Hematopoietic multipotent progenitor cell treated with erythropoietin and hydrocortisone succinate and interleukin-3 and kit ligand, for 17 days (in vitro differentiated cells): Measurements from ENCODE around the gene ATG16L1.
"Not testable (repeated sequence)": the region's sequence is repeated elsewhere in the genome, so short reads cannot be mapped to it uniquely, and the experiment has no call there.

Experiments
- DNase-seq: peaks from one replicate; pipeline ENCODE4 v3.0.0-alpha.2; 2015; ENCODE audit warnings: low spot score

Gene ATG16L1

DNA sequence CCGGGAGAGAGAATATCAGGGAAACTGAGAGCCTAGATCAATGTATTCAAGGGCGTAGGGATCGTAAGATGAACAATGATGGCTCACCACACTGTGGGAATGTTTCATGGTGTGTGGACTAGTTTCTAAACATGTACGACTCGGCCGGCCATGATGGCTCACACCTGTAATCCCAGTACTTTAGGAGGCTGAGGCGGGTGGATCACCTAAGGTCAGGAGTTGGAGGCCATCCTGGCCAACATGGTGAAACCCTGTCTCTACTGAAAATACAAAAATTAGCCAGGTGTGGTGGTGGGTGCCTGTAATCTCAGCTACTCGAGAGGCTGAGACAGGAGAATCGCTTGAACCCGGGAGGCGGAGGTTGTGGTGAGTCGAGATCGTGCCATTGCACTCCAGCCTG, 84.6 kb downstream of the ATG16L1 start:
- not testable (repeated sequence) for DNase-seq

DNA sequence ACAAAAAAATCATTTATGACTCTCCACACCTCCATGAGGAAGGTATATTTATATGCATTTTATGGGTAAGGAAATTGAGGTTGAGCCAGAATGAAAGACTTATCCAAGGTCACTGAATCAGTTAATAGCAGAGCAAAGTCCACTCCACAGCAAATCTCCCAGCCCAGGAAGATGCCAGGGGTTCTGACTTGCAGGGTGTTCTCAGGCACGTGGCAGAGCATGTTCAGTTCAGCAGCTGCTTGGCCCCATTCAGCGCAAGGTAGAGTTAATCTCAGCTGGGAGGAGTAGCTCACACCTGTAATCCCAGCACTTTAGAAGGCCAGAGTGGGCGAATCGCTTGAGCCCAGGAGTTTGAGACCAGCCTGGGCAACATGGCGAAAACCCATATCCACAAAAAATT, 85.1 kb downstream of the ATG16L1 start:
- DNase-seq = no peak

DNA sequence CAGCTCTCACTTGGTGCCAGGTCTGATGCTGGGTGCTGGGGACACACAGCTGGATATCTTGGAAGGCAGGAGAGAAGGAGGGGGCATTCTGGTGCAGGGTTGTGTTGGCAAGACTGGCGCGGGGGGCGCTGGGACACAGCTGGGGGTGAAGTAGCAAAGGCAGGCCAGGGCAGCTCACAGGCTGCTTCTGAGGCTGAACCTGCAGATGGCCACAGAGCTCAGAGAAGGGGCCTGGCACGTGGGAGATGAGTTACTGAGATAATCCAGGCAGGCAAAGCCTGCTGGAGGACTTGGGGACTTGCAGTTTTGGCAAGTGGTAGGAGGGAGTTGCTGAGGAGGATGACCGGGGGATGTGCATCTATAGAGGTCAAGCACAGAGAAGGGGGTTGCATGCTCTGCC, 86.6 kb downstream of the ATG16L1 start:
- DNase-seq = no peak

DNA sequence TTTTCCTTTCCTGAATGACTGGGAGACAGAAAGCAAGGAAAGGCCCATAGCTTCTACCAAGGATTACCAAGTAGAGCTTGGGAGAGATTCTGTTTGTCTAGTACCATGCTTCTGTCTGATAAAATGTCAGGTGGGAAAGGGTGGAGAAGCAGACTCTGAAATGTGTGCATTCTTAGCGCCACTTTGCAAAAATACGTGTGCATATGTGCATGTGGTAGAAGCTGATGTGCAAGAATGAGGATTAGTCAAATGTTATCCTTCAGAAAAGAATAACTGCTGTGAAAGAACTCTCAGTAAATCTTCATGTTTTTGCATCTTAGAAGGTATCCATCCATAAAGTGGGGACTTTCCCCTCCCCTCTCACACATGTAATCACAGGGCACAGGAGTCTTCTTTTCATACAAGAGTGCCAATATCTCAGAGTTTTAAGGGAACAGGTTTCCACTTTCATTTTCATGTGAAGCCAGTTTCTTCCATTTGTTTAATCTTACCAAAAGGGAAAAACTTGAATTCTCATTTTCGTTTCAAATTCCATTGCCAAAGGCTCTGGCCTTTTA, 87.4 kb downstream of the ATG16L1 start:
- DNase-seq = no peak

DNA sequence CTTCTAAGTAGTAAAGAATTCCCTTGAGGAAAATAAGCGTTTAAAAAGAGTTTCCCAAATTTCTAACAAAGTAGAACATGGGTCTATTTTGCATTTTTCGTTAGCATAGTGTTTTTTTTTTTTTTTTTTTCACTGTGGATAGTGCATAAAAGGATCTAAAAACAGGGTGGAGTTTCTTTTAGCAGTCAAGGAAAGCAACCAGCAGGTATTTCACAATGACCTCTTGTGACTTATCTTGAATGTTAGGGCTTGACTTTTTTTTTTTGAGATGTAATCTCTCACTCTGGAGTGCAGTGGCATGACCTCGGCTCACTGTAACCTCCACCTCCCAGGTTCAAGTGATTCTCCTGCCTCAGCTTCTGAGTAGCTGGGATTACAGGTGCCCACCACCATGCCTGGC, 88.0 kb downstream of the ATG16L1 start:
- no peak for DNase-seq

DNA sequence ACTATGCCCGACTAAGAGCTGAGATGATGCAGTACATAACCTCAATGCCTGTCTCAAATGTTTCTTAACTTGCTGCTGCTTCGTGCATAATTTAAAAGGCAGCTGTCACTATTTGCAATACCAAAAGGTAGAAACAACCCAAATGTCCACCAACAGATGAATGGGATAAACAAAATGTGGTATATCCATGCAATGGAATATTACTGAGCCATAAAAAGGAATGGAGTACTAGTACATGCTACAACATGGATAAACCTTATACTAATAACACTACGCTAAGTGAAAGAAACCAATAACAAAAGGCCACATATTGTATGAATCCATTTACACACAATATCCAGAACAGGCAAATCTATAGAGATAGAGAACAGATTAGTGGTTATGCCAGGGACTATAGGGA, 89.8 kb downstream of the ATG16L1 start:
- no peak for DNase-seq

DNA sequence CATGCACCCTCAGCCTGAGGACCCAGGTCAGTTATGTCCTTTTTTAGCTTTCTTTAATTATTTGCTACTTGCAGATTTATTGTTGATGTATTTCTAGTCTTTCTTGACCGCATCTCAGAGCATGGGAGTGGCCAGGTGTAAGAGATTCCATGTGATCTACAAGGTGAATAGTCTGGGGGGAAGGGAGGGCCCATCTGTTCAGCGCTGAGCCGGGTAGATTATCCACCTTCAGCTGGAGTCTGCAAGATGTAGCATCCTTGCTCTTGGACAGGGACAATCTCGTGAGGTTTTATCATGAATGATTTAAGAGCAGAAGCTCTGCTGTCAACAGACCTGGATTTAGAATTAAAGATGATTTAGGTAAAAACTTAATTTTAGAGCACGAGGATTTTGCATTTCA, 90.8 kb downstream of the ATG16L1 start:
- DNase-seq = no peak

DNA sequence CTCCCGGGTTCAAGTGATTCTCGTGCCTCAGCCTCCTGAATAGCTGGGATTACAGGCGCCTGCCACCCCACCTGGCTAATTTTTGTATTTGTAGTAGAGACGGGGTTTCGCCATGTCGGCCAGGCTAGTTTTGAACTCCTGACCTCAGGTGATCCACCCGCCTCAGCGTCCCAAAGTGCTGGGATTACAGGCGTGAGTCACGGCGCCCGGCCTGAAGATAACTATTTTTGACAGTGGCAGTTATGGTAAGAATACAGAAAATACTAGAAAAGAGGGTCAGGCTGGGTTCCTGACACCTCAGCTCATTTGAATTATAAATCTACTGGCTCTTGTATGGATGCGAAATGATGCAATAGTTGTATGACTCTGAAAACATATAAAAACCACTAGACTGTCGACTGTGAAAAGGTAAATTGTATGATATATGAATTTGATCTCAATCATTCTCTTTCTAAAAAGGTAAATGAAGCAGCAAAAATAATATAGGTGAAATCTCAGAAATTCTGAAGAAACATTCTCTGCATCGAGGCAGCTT, 91.8 kb downstream of the ATG16L1 start:
- DNase-seq = no peak
